ENCODE results near the gene U2SURP.

DNA sequence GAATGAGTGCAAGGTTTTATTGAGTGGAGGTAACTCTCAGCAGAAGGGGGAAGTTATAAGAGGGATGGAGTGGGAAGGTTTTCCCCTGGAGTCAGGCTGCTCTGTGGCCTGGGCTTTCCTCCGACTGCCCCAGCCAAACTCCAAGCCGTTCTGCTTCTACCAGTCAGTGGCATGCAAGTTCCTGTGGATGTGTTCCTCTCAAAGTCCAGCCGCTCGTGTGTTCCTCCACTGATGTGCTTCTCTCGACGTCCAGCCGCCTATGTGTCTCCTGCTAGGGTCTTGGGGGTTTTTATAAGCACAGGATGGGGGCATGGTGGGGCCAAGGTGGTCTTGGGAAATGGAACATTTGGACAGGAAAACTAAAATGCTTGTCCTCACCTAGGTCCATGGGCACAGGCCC, 9.0 kb upstream of the U2SURP start:
- TF ChIP-seq CTCF (IDR thresholded peaks at IDR 0.05) (no peak), POLR2A (IDR thresholded peaks at IDR 0.05) (no peak)
